HG03521 (cell line): Measurements from ENCODE around the gene KCNS3.

Experiments used
- ATAC-seq: cut with Tn5 transposase; IDR thresholded peaks from one replicate; pipeline ENCODE4 v1.9.1; 2021; ENCODE audit warnings: mild to moderate bottlenecking, moderate library complexity; ENCODE audit not compliant: unreplicated experiment

The KCNS3 gene

GRCh38 chr2:17878281-17879136, at the start of gene KCNS3:
Gene KCNS3, plus strand, starts transcription at chr2:17878667. Its CDS starts 52,342 bp downstream, at chr2:17931009.
- peak; percentile 72 for ATAC-seq

GRCh38 chr2:17830053-17831034, 48.1 kb upstream of the KCNS3 start:
- ATAC-seq: peak; percentile 82

GRCh38 chr2:17835516-17835915, 43.0 kb upstream of the KCNS3 start:
- no peak for ATAC-seq

GRCh38 chr2:17839959-17840358, 38.5 kb upstream of the KCNS3 start:
- no peak for ATAC-seq

GRCh38 chr2:17843457-17843856, 35.0 kb upstream of the KCNS3 start:
- no peak for ATAC-seq

- no peak for ATAC-seq
Measured at GRCh38 chr2:17845806-17846205, 32.7 kb upstream of the KCNS3 start.

GRCh38 chr2:17846676-17847075, 31.8 kb upstream of the KCNS3 start:
- ATAC-seq: no peak

GRCh38 chr2:17847236-17847635, 31.2 kb upstream of the KCNS3 start:
- no peak for ATAC-seq

- no peak for ATAC-seq
Measured at GRCh38 chr2:17849275-17849674, 29.2 kb upstream of the KCNS3 start.

- no peak for ATAC-seq
Measured at GRCh38 chr2:17850151-17850550, 28.3 kb upstream of the KCNS3 start.

- ATAC-seq: peak; percentile 82
Measured at GRCh38 chr2:17851731-17852585, 26.5 kb upstream of the KCNS3 start.

- no peak for ATAC-seq
Measured at GRCh38 chr2:17853799-17854198, 24.7 kb upstream of the KCNS3 start.

GRCh38 chr2:17857021-17857420, 21.4 kb upstream of the KCNS3 start:
- no peak for ATAC-seq

- no peak for ATAC-seq
Measured at GRCh38 chr2:17858064-17858463, 20.4 kb upstream of the KCNS3 start.

GRCh38 chr2:17863539-17863938, 14.9 kb upstream of the KCNS3 start:
- ATAC-seq: no peak

- no peak for ATAC-seq
Measured at GRCh38 chr2:17864676-17865075, 13.8 kb upstream of the KCNS3 start.

- ATAC-seq: no peak
Measured at GRCh38 chr2:17867133-17867532, 11.3 kb upstream of the KCNS3 start.

- ATAC-seq: no peak
Measured at GRCh38 chr2:17869128-17869527, 9.3 kb upstream of the KCNS3 start.

GRCh38 chr2:17871639-17872038, 6.8 kb upstream of the KCNS3 start:
- no peak for ATAC-seq

- ATAC-seq: no peak
Measured at GRCh38 chr2:17873021-17873420, 5.4 kb upstream of the KCNS3 start.

- ATAC-seq: no peak
Measured at GRCh38 chr2:17876590-17876989, 1.9 kb upstream of the KCNS3 start.
